Hepatocyte (in vitro differentiated cells): ENCODE data around the gene MON2. TPM values are rescaled to one million over a fixed set of nuclear protein-coding genes. Genes with fewer than 3 reads are reported as not detected.

Source experiments
- DNase-seq: peaks from one replicate; pipeline ENCODE4 v3.0.0-alpha.2; 2016; ENCODE audit warnings: low spot score
- H2AFZ ChIP-seq: fragments of 200-600 bp; sonication (generic); 2 replicates; pipeline ENCODE4 v1.6.0; 2016; ENCODE audit warnings: antibody characterized with exemption, mild to moderate bottlenecking
- H3K27ac ChIP-seq: fragments of 200-600 bp; sonication (generic); 2 replicates; pipeline ENCODE4 v1.5.1; 2016; ENCODE audit warnings: mild to moderate bottlenecking
- H3K27me3 ChIP-seq: fragments of 200-600 bp; sonication (generic); 2 replicates; pipeline ENCODE4 v1.6.1; 2016
- H3K36me3 ChIP-seq: fragments of 200-600 bp; sonication (generic); replicated peaks from 2 replicates; pipeline ENCODE4 v1.5.1; 2016; ENCODE audit warnings: low read depth; ENCODE audit not compliant: insufficient read depth
- H3K4me1 ChIP-seq: fragments of 200-600 bp; sonication (generic); 2 replicates; pipeline ENCODE4 v1.5.1; 2016; ENCODE audit warnings: mild to moderate bottlenecking, moderate library complexity; ENCODE audit not compliant: insufficient read depth
- H3K4me2 ChIP-seq: fragments of 200-600 bp; sonication (generic); 2 replicates; pipeline ENCODE4 v1.6.0; 2016
- H3K4me3 ChIP-seq: fragments of 200-600 bp; sonication (generic); 2 replicates; pipeline ENCODE4 v1.5.1; 2016; ENCODE audit warnings: mild to moderate bottlenecking
- H3K79me2 ChIP-seq: fragments of 200-600 bp; sonication (generic); 2 replicates; pipeline ENCODE4 v1.6.0; 2017; ENCODE audit warnings: mild to moderate bottlenecking
- H3K9me2 ChIP-seq: fragments of 200-600 bp; sonication (generic); replicated peaks from 2 replicates; pipeline ENCODE4 v1.6.0; 2017; ENCODE audit warnings: mild to moderate bottlenecking; ENCODE audit not compliant: insufficient read depth
- H3K9me3 ChIP-seq: fragments of 200-600 bp; sonication (generic); 2 replicates; pipeline ENCODE4 v1.5.1; 2016; ENCODE audit warnings: low read depth, mild to moderate bottlenecking
- H4K20me1 ChIP-seq: fragments of 200-600 bp; sonication (generic); 2 replicates; pipeline ENCODE4 v1.6.0; 2016; ENCODE audit warnings: mild to moderate bottlenecking; ENCODE audit not compliant: insufficient read depth, poor library complexity, severe bottlenecking
- CTCF ChIP-seq: fragments of 200-600 bp; sonication (generic); IDR thresholded peaks from 2 replicates; pipeline ENCODE4 v1.5.1; 2016; ENCODE audit warnings: antibody characterized with exemption, mild to moderate bottlenecking; ENCODE audit not compliant: poor library complexity
- EZH2 ChIP-seq: fragments of 200-600 bp; sonication (generic); IDR thresholded peaks from 2 replicates; pipeline ENCODE4 v1.6.1; 2016; ENCODE audit warnings: antibody characterized with exemption, mild to moderate bottlenecking, borderline replicate concordance
- EZH2phosphoT487 ChIP-seq: fragments of 200-600 bp; sonication (generic); IDR thresholded peaks from one replicate; pipeline ENCODE4 v1.6.1; 2018; ENCODE audit warnings: antibody characterized with exemption, mild to moderate bottlenecking, low read depth, moderate library complexity; ENCODE audit not compliant: unreplicated experiment, severe bottlenecking
- WGBS: methylation state at CpG from one replicate; pipeline ENCODE4 v1.1.6; 2016; ENCODE audit warnings: low lambda C conversion rate; ENCODE audit errors: missing lambda C conversion rate; 5-methylcytosine and 5-hydroxymethylcytosine counted together
- polyA plus RNA-seq: library from polyadenylated mRNA; unstranded; fragments of >200 nt; fragmentation: Nextera tagmentation; extraction: Ambion mirVana; gene quantifications from 2 replicates; pipeline ENCODE4 v1.2.1, GENCODE V29; 2016
- total RNA-seq: library from RNA; depleted of rRNA; stranded (reverse); fragments of >200 nt; gene quantifications from 2 replicates; pipeline ENCODE4 v1.2.3, GENCODE V29; 2014

The MON2 gene
- total and polyA plus RNA-seq, 2 experiments from 2014 or later = 23.7 to 60.9 TPM

- TF ChIP-seq EZH2phosphoT487 = no peak
- TF ChIP-seq CTCF = no peak
- TF ChIP-seq EZH2 = no peak
- WGBS = 98% methylated on average over 2 of the region's 2 CpGs
- H3K4me2 ChIP-seq = no peak overlapping the region
Measured at GRCh38 chr12:62517887-62518286, 51.3 kb downstream of the MON2 start.

GRCh38 chr12:62519043-62519442 is 52.4 kb downstream of the MON2 start:
- TF ChIP-seq EZH2 (no peak), CTCF (no peak), EZH2phosphoT487 (no peak)
- no peaks in the 10 kb centered on the region for H3K27me3 ChIP-seq
- H3K4me3 ChIP-seq = no peak overlapping the region
- no peak overlapping the region for H3K4me2 ChIP-seq
- no peak for DNase-seq
- no peak overlapping the region for H3K27ac ChIP-seq
- no peak overlapping the region for H2AFZ ChIP-seq
- no peaks in the 10 kb centered on the region for H3K79me2 ChIP-seq
- no peaks in the 10 kb centered on the region for H3K36me3 ChIP-seq
- WGBS = 93% methylated on average over 5 of the region's 5 CpGs
- no peaks in the 10 kb centered on the region for H3K9me3 ChIP-seq
- peaks cover 6% of the 10 kb centered on the region for H3K4me1 ChIP-seq
- no peaks in the 10 kb centered on the region for H3K9me2 ChIP-seq
- H4K20me1 ChIP-seq = peaks cover 3% of the 10 kb centered on the region

More at GRCh38 chr12:62517887-62518286, 51.3 kb downstream of the MON2 start:
- Histone ChIP-seq H3K9me3 (no peaks in the 10 kb centered on the region), H2AFZ (no peak overlapping the region), H3K9me2 (no peaks in the 10 kb centered on the region), H3K36me3 (no peaks in the 10 kb centered on the region), H3K4me1 (no peaks in the 10 kb centered on the region), H3K27me3 (no peaks in the 10 kb centered on the region), H3K4me3 (no peak overlapping the region), H3K79me2 (no peaks in the 10 kb centered on the region), H4K20me1 (peaks cover 3% of the 10 kb centered on the region), H3K27ac (no peak overlapping the region)
- DNase-seq = no peak

- WGBS = 82% methylated on average over 5 of the region's 5 CpGs
- H3K4me3 ChIP-seq = no peak overlapping the region
- H3K36me3 ChIP-seq = peaks cover 3% of the 10 kb centered on the region
- no peaks in the 10 kb centered on the region for H3K79me2 ChIP-seq
- no peak overlapping the region for H2AFZ ChIP-seq
- H3K4me2 ChIP-seq = no peak overlapping the region
- H3K27me3 ChIP-seq = no peaks in the 10 kb centered on the region
- H3K9me3 ChIP-seq = no peaks in the 10 kb centered on the region
- H3K9me2 ChIP-seq = no peaks in the 10 kb centered on the region
- H3K4me1 ChIP-seq = peaks cover 6% of the 10 kb centered on the region
- peaks cover 3% of the 10 kb centered on the region for H4K20me1 ChIP-seq
- no peak for TF ChIP-seq EZH2
- TF ChIP-seq EZH2phosphoT487 = no peak
- TF ChIP-seq CTCF = no peak
- no peak overlapping the region for H3K27ac ChIP-seq
- no peak for DNase-seq
Measured at GRCh38 chr12:62520361-62520760, 53.7 kb downstream of the MON2 start.

GRCh38 chr12:62522984-62523383 is 56.4 kb downstream of the MON2 start:
- no peak for DNase-seq
- no peak overlapping the region for H2AFZ ChIP-seq
- no peak overlapping the region for H3K4me3 ChIP-seq
- no peaks in the 10 kb centered on the region for H4K20me1 ChIP-seq
- peaks cover 3% of the 10 kb centered on the region for H3K36me3 ChIP-seq
- H3K9me2 ChIP-seq = no peaks in the 10 kb centered on the region
- H3K79me2 ChIP-seq = no peaks in the 10 kb centered on the region
- no peaks in the 10 kb centered on the region for H3K9me3 ChIP-seq
- H3K4me2 ChIP-seq = no peak overlapping the region
- H3K27ac ChIP-seq = no peak overlapping the region
- peaks cover 6% of the 10 kb centered on the region for H3K4me1 ChIP-seq
- 89% methylated on average over 2 of the region's 2 CpGs for WGBS
- no peaks in the 10 kb centered on the region for H3K27me3 ChIP-seq
- peak; percentile 21 for TF ChIP-seq CTCF
- TF ChIP-seq EZH2phosphoT487 = no peak
